GM19239 (cell line): Measurements from ENCODE around the gene FANCD2OS.
"Not testable (repeated sequence)": the region's sequence is repeated elsewhere in the genome, so short reads cannot be mapped to it uniquely, and the experiment has no call there.

ENCODE experiments used
- DNase-seq: peaks from one replicate; pipeline ENCODE4 v3.0.0; 2011; ENCODE audit warnings: low spot score; ENCODE audit not compliant: insufficient read length
- FAIRE-seq: peaks from 2 replicates; lab custom pipeline; 2011; peaks lifted over from hg19 to GRCh38; lab: Jason Lieb, UNC

FANCD2OS gene

DNA sequence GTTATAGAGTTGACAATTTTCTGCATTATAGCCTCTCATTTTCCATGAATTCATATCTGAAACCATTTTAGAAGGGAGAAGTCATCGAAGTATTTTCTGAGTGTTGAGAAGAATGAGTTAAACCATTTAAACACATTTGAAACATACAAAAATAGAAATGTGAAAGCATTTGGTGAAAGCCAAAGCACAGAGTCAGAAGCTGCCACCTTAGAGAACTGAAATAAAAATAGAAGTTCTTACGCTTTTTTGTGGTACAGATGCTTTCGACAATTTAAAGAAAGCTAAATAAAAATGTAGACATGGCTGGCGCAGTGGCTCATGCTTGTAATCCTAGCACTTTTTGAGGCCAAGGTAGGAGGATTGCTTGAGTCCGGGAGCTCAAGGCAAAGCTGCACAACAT is 9.0 kb downstream of the FANCD2OS start:
- FAIRE-seq: no peak

GRCh38 chr3:10093678-10094077 is 14.4 kb downstream of the FANCD2OS start:
- no peak for DNase-seq
- FAIRE-seq: no peak

More for the DNA sequence above, 9.0 kb downstream of the FANCD2OS start:
- DNase-seq: no peak

- not testable (repeated sequence) for DNase-seq
Measured at GRCh38 chr3:10091387-10091786, 16.7 kb downstream of the FANCD2OS start.

GRCh38 chr3:10090774-10091173 is 17.3 kb downstream of the FANCD2OS start:
- not testable (repeated sequence) for DNase-seq, FAIRE-seq

More at GRCh38 chr3:10091387-10091786, 16.7 kb downstream of the FANCD2OS start:
- not testable (repeated sequence) for FAIRE-seq

- FAIRE-seq: no peak
- DNase-seq: no peak
Measured at GRCh38 chr3:10090179-10090578, 17.9 kb downstream of the FANCD2OS start.

- no peak for FAIRE-seq
- no peak for DNase-seq
Measured at GRCh38 chr3:10088256-10088655, 19.8 kb downstream of the FANCD2OS start.

DNA sequence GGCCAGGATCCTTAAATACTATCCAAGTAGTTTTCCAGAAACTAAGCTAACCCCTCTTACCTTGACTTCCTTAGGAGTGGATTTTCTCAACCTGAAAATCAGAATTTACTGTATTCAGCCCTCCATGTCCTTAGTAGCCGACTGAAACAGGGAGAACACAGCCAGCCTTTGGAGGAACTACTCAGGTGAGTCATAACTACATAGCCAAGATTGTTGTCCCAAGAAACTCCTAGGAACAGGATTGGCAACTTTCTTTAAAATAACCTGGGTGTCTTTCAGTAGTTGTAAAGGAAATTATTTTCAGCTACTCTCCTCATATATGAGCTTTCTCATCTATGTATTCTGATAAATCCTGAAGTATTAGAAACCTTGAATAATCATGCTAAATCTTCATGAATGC is 22.3 kb downstream of the FANCD2OS start:
- FAIRE-seq (no peak), DNase-seq (no peak)

DNA sequence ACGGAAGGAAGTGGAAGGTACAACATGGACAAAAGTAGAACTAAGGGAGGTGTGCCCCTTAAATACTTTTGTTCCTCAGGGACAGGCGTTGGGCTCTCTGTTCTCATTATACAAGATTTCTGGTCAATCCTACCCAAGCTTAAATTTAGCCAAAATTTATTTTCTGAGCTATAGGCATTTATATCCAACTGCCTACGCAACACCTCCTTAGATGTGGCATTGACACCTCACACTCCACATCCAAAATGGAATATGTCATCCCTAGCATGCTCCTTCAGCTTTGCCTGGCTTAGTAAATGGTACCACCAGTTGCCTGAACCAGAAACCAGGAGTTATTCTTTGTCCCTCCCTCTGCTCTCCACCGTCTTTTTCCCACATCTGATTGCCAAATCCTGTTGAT is 26.2 kb downstream of the FANCD2OS start:
- DNase-seq: no peak
- no peak for FAIRE-seq

DNA sequence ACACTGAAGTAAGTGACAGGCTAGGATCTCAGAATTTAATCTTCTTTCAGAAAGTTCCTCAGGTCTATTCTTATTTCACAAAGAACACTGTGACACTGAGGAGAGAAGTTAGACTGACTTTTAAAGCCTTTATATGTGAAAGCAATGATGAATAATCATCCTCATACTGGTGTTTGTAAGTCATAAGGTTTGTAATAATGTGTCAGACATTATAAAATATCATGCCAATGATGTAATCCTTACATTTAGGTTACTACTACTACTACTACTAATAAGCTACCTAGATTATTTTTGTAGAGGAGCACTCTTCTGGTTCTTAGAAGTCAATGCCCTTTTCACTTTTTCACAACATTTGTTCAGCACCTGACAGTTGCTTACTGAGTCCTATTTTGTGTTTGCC is 33.4 kb downstream of the FANCD2OS start:
- FAIRE-seq: no peak
- DNase-seq: no peak

GRCh38 chr3:10070077-10070476 is 38.0 kb downstream of the FANCD2OS start:
- not testable (repeated sequence) for DNase-seq, FAIRE-seq

DNA sequence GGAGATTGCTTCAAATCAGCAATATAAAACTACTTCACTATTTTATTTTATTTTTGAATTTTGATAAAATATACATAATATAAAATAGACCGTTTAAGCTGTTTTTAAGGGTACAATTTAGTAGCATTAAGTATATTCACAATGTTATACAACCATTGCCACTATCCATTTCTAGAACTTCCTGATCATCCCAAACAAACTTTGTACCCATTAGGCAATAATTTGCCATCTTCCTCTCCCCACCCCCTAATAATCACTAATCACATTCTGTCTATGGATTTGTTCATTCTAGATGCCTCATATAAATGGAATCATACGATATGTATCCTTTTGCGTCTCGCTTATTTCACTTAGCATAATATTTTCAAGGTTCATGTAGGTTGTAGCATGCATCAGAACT is 53.0 kb downstream of the FANCD2OS start:
- DNase-seq (no peak), FAIRE-seq (no peak)
